ENCODE data around the gene UVRAG. TPM values are rescaled to one million over a fixed set of nuclear protein-coding genes. Genes with fewer than 3 reads are reported as not detected.
"Not testable (repeated sequence)": the region's sequence is repeated elsewhere in the genome, so short reads cannot be mapped to it uniquely, and the experiment has no call there.

Gene UVRAG
- total RNA-seq, 1 donor from 2014 or later: 103 TPM

- intact Hi-C loops (cut with micrococcal nuclease): no loop called here
- Mint-ChIP-seq H3K27me3 (no peaks in the 10 kb centered on the region), H3K9me3 (peaks cover 23% of the 10 kb centered on the region), H3K4me1 (no peaks in the 10 kb centered on the region), H3K36me3 (ENCODE audit: low read depth) (peaks cover 91% of the 10 kb centered on the region), H3K4me3 (no peak overlapping the region), H3K27ac (no peak overlapping the region)
- DNase-seq: no peak
- ChIA-PET CTCF (no interaction called here), POLR2A (no interaction called here)
- no peak for TF ChIP-seq CTCF (IDR thresholded peaks at IDR 0.05)
- no peak for ATAC-seq (ENCODE audit: low read depth)
Measured at GRCh38 chr11:76048763-76049162, 233.8 kb downstream of the UVRAG start.

- intact Hi-C loops (cut with micrococcal nuclease): no loop called here
- ATAC-seq (ENCODE audit: low read depth) (no peak), DNase-seq (no peak)
- Mint-ChIP-seq H3K27me3 (no peaks in the 10 kb centered on the region), H3K27ac (no peak overlapping the region), H3K4me3 (no peak overlapping the region), H3K36me3 (ENCODE audit: low read depth) (peaks cover 92% of the 10 kb centered on the region), H3K4me1 (peaks cover 6% of the 10 kb centered on the region), H3K9me3 (peaks cover 24% of the 10 kb centered on the region)
- ChIA-PET POLR2A (no interaction called here), CTCF (no interaction called here)
- TF ChIP-seq CTCF (IDR thresholded peaks at IDR 0.05): no peak
Measured at GRCh38 chr11:76049511-76049910, 234.5 kb downstream of the UVRAG start.

DNA sequence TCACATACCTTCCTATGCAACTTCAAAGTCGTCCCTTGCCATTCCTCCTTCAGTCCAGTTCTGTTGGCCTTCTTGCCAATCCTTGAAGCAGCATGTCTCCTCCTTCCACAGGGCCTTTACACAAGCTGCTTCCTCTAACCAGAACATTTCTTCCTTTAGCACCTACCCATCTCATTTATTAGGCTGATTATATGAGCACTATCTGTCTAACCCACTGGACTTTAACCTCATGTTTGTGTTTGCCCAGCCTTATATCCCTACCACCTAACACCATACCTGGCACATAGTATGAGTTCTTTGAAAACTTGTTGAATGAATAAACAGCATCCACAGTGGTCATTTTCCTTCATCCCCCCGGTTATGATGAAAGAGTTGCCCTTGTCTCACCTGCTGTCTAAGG is 236.9 kb downstream of the UVRAG start:
- Mint-ChIP-seq H3K4me1 (peaks cover 24% of the 10 kb centered on the region), H3K9me3 (peaks cover 16% of the 10 kb centered on the region), H3K27ac (no peak overlapping the region), H3K4me3 (no peak overlapping the region), H3K36me3 (ENCODE audit: low read depth) (peaks cover 87% of the 10 kb centered on the region), H3K27me3 (no peaks in the 10 kb centered on the region)
- CTCF ChIA-PET: no interaction called here
- no peak for TF ChIP-seq CTCF (IDR thresholded peaks at IDR 0.05)
- POLR2A ChIA-PET: no interaction called here
- DNase-seq (no peak), ATAC-seq (ENCODE audit: low read depth) (no peak)
- intact Hi-C loops (cut with micrococcal nuclease): no loop called here

GRCh38 chr11:76054330-76054729 is 239.3 kb downstream of the UVRAG start:
- intact Hi-C loops (cut with micrococcal nuclease): no loop called here
- POLR2A ChIA-PET: no interaction called here

GRCh38 chr11:76056876-76057275 is 241.9 kb downstream of the UVRAG start:
- intact Hi-C loops (cut with micrococcal nuclease): no loop called here
- no peak for ATAC-seq (ENCODE audit: low read depth)
- H3K27me3 Mint-ChIP-seq: no peaks in the 10 kb centered on the region
- CTCF ChIA-PET: no interaction called here
- H3K4me1 Mint-ChIP-seq: peaks cover 24% of the 10 kb centered on the region
- no peak overlapping the region for H3K4me3 Mint-ChIP-seq
- POLR2A ChIA-PET: no interaction called here
- no peak for TF ChIP-seq CTCF (IDR thresholded peaks at IDR 0.05)
- no peak for DNase-seq
- H3K36me3 Mint-ChIP-seq (ENCODE audit: low read depth): peaks cover 68% of the 10 kb centered on the region
- peaks cover 3% of the 10 kb centered on the region for H3K9me3 Mint-ChIP-seq
- H3K27ac Mint-ChIP-seq: no peak overlapping the region

More at GRCh38 chr11:76054330-76054729, 239.3 kb downstream of the UVRAG start:
- H3K9me3 Mint-ChIP-seq: peaks cover 8% of the 10 kb centered on the region
- H3K4me3 Mint-ChIP-seq: no peak overlapping the region
- H3K27ac Mint-ChIP-seq: no peak overlapping the region
- peaks cover 24% of the 10 kb centered on the region for H3K4me1 Mint-ChIP-seq
- CTCF ChIA-PET: no interaction called here
- DNase-seq (no peak), ATAC-seq (ENCODE audit: low read depth) (no peak)
- no peaks in the 10 kb centered on the region for H3K27me3 Mint-ChIP-seq
- H3K36me3 Mint-ChIP-seq (ENCODE audit: low read depth): peaks cover 75% of the 10 kb centered on the region
- no peak for TF ChIP-seq CTCF (IDR thresholded peaks at IDR 0.05)

GRCh38 chr11:76060475-76061036 is 245.5 kb downstream of the UVRAG start:
- CTCF ChIA-PET: not testable (repeated sequence)

More at GRCh38 chr11:76060475-76061036, 245.5 kb downstream of the UVRAG start:
- H3K4me3 Mint-ChIP-seq; DNase-seq; intact Hi-C loops (cut with micrococcal nuclease); H3K9me3 Mint-ChIP-seq; H3K27ac Mint-ChIP-seq; POLR2A ChIA-PET; H3K4me1 Mint-ChIP-seq; ATAC-seq (ENCODE audit: low read depth); H3K27me3 Mint-ChIP-seq: not testable (repeated sequence)
- peaks cover 65% of the 10 kb centered on the region for H3K36me3 Mint-ChIP-seq (ENCODE audit: low read depth)
